ENCODE data around the gene TRDMT1.

Gene TRDMT1

DNA sequence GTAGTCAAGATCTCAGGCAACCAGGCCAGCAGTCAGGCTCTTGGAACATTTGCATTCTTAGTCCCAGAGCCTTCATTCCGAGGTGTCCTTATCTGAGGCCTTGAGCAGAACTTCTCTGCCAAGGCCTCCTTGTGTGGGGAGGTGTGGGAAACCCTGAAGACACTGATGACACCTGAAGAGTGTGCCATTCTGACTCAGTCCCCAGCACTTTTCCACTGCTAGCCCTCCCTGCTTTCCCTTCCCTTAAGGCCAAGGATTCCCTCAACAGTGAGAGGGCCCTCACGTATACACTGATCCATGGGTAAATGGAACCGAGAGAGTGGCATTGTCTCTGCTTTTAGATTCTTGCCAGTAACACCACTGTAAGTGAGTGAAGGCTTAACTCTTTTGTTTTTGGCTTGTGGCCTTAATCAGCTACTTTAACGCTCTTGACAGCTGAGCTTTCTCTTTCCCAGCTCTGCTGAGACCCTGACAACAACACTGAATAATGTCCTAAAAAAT is 30.3 kb downstream of the TRDMT1 start:
- no peak for DNase-seq

DNA sequence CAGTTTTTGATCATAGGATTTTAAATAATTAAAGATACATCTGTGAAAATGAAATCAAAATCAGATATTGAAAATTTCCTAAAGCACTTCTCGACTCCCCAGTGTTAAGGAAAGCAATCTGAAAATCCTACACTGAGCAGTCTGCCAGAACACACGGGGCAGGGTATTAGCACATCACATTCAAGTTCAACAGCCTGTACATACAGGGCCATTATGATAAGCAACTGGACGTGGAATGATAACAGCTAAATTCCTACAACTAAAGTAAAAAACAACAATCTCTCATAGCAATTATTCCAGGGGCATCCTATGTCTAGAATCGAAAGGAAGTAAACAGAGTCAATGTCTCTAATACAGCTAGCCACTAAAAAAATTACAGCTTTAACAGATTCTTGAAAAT is 31.7 kb downstream of the TRDMT1 start:
- no peak for DNase-seq

DNA sequence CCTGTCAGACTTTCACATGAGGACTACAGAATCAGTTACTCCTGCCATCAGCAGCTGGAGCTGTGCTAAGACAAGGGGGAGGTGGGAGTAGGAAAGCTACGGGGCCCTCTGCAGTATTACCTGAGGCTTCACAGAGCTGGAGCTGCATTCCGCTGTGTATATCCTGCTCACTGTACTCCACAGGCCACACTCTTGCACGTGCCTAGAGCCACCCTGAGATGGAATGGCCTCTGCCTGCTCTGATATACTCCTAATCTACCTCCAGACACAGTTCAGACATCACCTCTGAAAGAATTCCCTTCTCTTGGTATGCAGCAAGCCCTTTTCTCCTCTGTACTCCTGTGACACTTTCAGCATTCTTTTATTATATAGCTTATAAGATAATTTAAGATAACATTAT is 34.8 kb downstream of the TRDMT1 start:
- DNase-seq = no peak

DNA sequence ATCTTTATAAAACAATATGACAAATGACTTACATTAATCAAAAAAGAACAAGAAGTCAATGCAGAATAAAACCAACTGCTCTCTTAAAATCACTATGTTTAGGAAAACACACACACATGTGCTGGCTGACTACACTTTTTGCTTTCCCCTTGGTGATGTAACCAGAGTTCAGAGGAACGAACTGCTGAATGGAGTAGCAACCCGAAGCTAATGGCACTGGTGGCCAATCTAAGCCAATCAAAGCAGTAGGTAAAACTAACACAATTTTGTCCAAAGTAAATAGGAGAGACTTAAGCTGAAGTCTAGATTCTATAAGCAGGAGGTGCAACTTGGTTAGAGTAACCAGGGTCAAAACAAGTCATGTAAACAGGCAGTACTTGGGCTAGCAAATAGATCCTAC is 38.6 kb downstream of the TRDMT1 start:
- no peak for DNase-seq

DNA sequence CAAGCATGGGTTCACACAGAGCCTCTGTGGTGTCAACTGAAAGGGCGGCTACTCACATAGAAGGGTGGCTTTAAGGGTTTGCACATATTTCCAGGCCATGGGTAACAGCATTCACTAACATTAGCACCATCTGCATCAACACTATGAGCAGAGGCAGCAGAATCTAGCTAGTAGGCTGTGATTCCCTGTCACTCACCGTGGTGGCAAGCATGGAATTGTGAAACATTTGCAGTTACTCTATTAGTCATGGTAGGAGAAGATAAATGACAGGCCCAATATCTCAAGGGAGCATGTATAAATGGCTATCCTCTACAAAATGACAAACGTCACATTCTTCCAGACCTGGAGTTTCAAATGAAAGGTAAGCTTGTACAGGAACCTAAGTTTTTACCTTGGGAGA is 39.7 kb downstream of the TRDMT1 start:
- no peak for DNase-seq

DNA sequence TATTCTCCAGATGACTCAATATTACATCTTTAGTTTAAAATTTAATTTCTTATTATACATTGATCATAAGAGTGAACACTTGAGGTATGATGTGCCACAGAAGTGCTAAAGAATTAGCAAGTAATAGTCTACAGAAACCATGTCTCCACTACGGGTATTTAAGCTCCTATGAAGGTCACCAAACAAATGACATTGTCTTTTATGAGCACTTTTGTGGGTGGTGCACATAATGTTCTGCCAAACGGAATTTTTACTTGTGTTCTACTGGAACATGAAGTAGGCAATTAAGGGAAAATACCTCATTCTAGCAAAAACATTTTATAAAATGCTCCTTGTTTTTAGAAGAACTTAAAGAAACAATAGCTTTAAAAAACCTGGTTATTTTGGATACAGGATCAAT is 44.4 kb downstream of the TRDMT1 start:
- no peak for DNase-seq

DNA sequence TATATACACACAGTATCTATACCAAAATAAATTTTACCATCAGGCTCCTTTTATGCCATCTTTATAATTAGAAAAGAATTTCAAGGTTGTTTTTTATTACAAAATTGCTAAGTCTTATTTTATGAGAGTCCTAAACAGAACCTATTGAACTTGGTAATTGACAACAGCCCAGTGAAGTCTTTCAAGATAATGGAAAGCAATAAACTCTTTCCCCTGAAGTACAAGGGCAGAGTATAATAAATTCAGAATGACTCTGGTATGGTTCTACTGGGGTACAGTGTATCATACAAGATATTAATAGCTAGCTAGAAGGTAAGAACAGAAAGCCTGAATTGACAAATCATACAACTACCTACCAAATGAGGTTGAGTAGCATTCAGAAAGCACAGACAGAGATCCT is 45.6 kb downstream of the TRDMT1 start:
- no peak for DNase-seq

DNA sequence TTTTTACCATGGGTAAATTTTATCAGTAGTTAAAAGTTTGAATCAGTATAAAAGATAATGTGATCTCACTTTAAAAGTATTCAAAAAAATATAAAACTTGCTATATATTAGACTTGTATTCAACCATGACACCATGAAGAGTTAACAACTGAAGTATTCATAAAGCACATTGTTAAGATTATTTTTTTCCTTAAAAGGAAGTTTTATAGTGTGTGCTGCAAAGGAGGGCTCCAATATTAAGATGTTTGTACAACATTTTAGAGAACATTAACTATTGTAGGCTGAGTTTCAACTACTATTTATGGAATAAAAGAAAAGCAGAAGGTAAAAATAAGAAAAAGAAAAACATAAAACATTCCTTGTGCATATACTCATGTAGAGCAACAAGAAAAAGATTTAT is 47.4 kb downstream of the TRDMT1 start:
- no peak for DNase-seq

DNA sequence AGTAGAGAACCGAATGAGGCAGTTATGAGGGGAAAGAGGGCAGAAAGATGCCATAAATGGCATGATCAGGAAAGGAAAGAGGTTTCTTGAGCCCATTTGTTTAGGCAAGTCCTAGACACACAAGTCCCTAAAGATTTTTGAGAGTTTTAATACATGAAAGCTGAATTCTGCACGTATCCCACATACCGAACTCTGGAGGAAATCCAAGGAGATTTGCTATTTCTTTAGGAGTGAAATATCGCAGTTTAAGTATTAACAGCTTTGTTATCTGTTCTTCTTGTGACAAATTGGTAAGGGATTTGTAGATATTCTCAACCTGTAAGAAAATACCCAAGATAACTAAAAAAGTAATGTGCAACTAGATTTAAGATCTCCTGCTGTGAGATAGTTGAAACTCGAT is 48.2 kb downstream of the TRDMT1 start:
- no peak for DNase-seq

DNA sequence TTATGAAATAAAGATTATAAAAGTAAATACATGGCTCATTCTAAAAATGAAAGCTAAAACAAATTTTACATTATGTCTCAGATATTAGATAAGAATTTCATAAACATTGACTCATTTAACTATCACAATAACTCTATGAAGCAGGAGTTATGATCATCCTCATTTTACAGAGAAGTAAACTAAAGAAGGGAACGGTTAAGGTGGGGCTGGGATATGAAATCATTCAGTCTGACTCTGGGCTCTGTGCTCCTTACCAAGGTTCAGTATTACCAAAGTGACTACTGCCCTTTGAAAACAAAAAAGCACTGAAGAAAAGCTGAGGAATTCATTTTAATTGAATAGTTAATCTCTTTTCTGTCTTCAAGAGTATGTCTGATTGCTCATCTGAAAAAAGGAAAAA is 49.8 kb downstream of the TRDMT1 start:
- DNase-seq = no peak

DNA sequence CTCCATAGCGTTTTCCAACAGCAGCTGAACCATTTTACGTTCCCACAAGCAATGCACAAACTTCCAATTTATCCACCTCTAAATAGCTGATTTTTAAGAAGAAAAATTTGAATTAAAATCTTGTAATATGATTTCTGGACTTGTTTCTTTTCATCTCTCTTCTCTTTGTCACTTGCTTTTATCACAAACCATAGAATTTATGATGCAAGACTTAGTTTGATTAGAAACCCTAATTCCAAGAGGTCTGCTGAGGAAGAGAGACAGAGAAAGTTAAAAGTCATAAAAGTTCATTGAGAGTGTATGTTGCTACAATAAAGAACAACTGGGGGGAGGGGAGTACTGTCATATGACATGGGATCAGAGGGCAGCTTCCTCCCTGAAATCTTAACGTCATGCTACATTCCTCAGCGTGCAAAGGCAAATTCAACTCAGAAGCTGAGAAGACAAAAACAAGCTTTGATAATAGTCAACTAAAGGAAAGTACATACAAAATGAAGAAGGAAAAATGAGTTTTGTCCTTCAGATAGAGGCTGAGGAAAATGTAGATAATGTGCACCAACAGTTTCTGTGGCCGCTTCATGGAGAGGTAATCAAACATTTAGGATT is 53.5 kb downstream of the TRDMT1 start:
- no peak for DNase-seq

DNA sequence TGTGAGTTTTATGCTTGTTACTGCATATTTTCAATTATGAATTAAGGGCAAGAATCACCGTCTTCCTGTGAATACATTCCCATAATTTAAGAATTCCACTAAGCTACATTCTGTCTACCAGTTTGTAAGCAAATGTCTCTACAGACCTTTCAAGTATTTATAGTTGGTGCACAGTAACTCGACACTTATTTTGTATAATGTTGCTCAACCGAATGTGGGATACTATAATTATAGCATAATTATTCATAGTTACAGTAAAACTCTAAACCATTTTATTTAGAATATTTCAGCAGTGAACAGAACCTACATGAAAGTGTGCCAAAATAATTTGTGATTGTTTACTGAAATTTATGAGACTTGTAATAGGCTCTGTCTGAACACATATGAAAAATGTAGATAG is 54.6 kb downstream of the TRDMT1 start:
- no peak for DNase-seq

DNA sequence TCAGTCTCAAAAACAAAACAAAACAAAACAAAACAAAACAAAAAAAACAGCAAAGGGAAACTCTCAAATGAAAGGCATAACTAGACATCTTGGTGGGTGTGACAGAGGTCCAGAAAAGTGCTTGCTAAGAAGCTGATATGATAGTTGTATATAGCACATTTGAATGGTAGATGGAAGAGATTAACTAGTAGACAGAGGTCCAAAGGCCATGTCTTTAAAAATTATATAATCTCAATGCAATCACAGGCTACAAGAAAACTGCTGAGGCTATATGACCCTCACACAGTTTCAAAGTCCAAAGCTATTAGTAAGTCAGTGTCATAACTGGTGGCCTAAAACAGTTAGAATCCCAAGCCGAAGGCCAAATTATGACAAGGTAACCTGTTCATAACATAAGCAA is 56.2 kb downstream of the TRDMT1 start:
- no peak for DNase-seq

DNA sequence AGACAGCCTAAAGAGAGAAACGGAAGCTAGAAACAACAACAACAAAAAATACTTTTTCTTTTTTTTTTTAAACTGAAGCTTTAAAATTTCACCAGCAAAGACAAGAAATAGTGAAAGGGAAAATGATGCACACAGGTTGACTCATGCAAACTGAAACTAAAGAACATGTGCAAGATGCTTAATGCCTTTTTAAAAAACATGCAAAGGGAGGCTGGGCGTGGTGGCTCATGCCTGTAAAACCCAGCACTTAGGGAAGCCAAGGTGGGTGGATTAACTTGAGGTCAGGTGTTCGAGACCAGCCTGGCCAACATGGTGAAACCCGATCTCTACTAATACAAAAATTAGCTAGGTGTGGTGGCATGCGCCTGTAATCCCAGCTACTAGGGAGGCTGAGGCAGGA is 56.7 kb downstream of the TRDMT1 start:
- no peak for DNase-seq

DNA sequence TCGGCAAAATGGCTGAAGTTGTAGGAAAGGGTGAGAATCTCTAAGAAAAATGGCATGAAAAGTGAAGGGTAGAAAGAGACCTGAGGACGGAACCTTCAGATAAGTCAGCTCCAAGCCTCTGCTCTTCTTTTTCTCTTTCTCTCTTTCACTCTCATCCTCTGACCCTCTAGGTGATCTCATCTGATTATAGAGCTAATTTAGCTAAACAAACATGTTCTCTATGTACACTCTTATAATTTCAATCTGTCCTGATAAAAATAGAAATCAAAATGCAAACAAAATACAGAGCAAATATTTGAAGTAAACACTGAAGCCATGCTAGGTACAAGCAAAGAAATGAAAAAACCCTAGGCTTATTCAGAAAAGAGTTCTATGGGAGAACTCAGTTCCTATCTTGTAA is 57.4 kb downstream of the TRDMT1 start:
- DNase-seq = no peak

DNA sequence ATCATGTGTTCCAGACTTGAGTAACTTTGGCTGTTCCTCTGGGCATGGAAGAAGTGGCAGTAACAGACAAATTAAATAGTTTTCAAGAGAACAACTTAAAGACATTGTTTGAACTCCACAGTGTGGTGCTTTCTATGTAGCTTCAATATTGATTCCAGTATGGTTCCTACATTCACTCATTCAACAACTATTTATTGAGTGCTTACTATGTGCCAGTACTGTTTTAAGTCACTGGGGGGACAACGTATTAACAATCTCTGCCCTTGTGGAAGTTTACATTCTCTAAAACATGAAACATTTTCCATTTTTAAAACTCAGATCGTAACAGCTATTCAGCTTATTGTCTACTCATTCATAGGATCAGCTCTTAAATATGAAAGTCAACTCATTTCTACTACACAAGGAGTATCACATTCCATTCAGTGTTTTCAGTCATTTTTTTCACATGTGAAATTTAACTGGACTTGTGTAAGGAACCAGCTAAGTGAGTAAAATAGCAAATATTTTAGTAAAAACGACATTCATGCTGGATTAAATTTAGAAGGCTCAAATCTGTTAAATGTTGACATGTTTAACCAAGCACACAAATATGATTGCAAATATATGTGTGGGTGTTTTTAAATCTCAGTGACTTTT is 58.3 kb downstream of the TRDMT1 start:
- no peak for DNase-seq

DNA sequence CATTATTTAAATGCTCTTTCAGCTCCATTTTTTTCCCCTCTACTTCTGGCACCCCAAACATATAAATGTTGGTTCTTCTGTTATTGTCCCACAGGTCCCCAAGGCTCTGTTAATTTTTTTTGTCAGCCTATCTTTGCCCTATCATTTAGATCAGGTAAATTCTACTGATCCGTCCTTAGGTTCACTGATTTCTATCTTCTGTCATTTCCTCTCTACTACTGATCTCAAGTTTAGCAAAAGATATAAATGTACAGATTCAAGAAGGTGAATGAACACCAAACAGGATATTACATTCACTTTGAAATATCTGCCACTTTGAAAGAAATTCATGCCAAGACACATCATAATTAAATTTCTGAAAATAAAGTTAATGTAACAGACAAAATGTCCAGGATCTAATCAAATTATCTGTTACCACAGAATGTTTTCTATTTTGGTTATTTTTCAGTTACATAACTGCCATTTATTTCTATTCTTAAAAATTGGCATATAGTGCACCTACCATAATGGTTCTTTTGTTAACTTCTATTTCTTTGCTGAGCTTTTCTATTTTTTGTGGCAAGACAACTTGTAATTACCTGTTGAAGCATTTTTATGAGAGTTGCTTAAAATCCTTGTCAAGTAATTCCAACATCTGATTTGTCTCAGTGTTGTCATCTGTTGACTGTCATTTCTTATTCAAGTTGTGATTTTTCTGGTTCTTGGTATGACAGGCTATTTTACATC is 59.8 kb downstream of the TRDMT1 start:
- no peak for DNase-seq

DNA sequence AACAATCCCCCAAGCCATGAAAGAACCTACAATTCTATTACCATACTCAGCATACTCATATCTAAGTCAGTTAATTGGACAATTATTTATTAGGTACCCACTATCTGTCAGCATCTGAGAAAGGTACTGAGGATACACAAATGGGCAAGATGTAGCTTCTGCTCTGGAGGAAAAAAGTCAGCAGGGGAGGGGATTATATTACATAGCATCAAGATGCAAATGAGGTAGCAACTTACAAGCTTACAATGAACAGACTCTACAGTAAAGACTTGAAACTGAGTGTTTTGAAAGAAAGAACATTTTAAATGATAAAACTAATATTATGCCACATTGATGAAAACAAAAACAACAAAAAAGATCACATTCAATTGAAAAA is 61.1 kb downstream of the TRDMT1 start:
- DNase-seq = no peak

DNA sequence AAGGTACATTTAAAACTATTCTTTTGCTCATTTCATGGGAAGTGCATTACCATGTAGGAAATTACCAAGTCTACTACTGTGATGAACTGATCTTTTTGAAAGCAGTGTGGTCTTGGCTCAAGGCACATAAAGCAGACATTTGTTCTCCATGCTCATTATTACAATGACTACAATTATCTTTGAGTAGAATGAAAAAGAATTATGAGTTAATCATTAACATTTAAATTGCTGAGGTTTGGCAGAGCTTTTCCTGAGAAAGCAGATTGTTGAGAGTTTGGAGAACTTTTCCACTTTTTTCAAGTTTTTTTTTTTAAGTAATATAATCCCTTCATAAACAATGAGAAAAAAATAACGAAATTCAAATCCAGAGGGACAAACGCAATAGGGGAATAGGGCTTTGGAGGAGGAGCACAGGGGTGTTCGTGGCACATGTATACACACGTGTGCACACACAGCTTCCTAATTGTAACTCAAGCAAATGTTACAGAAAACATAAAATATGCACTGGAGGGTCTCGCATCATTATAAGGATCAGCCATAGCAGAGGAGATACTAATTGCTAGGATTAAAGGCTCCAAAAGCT is 62.9 kb downstream of the TRDMT1 start:
- DNase-seq = no peak

DNA sequence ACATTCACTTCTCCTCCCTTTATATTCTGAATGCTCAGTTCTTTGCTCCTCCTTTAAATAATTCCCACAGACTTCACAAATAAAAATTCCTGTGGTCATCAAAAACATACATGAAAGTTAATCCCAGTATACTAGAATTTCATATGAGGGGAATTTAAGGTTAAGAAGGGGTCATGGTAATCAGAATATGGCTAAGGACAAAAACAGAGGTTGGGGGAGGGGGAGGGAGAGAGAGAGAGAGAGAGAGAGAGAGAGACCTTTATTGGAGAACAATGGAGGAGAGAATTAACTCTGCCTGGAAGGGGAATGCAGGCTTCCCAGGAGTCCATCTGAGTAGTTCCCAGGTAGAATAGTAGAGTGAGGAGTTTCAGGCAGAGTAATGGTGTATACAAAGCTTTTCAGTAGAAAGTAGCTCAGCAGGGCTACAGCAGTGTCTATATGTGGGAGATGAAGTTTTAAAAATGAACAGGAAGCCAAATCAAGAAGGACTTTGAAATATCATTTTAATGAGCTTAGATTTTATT is 66.7 kb downstream of the TRDMT1 start:
- no peak for DNase-seq

DNA sequence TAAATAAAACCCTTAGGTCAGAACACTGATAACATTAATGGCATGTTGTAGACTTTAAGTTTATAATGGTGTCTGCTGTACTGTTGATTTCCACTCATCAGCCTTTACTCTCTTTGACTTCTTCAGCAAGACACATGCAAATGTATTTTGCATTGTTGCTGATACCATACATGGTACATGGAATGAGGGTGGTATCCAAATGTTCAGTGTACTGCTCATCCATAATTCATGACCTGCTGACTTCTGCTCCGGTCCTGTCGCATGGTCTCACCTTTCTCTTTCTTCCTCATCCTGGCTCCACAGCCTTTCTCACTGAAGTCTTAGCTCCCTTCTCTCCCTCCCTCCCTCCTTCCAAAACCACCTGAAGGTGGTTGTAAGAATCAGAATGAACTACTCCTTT is 67.2 kb downstream of the TRDMT1 start:
- no peak for DNase-seq

DNA sequence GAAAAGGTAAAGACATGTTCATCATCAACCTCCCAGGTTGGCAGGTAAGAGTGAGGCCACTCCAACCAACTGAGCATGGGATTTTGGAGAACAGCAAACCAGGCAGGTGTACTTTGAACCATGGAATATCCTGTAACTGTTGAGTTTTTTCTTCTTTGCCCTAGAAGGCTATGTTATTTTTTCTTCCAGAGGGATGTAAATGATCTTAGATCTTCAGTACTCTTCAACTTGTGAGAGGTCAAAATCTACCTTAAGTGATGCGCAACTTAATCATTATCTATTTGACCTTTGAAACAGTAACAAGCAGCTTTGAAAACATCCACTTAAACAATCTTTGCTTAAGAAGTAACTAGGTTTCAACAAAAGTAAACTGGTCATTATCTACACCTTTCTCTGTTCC is 71.7 kb downstream of the TRDMT1 start, which contains the start of gene CUBN:
TSS of gene CUBN (minus strand) at position 71 of the 400 bp plus-strand sequence. CDS start at position 25, 46 bp downstream.
- DNase-seq = no peak

DNA sequence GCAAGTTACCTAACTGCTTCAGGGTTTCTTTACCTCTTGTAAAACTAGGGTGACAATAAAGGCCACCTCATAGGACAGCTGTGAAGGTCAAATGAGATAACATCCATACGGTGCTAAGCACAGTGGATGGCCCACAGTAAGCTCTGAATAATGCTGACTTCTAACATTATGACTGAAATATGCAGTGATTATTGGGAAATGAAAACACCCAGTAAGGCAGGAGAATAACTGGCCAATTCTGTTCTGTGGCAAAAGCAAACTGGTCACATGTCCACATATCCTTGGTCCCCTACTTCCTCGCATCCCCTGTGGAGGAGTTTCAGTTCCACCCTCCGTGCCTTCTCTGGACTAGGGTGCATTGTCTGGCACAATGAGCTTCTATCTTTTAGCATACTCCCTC is 73.2 kb downstream of the TRDMT1 start:
- DNase-seq = no peak

DNA sequence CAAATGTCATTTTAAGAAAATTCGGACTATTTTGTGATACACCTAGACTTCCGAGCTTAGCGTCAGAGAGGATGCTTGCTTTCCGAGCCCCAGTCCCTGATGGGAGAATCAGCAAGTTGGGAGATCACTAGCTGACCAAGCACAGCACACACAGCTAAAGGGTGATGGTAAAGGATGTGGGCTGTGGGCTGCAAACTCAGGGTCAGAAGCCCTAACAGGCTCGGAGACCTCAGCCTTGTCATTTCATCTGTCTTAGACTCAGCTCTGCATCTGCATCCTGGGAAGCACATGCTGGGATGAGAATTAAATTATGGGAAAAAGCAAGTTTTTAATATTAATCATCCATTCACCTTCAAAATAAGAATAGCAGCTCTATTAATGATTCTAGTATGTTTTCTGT is 75.1 kb downstream of the TRDMT1 start:
- no peak for DNase-seq

Measured in NCI-H2171 (cell line).